H1 (cell line): Measurements from ENCODE around the gene CD81. TPM values are rescaled to one million over a fixed set of nuclear protein-coding genes. Genes with fewer than 3 reads are reported as not detected.

Experiments used
- BCL11A ChIP-seq, 2 experiments: IDR thresholded peaks; one replicate each; pipeline ENCODE4 v1.6.1; 2011; ENCODE audit warnings: low read depth in 2 of 2, low read length in 2 of 2, mild to moderate bottlenecking in 2 of 2
- CHD2 ChIP-seq: IDR thresholded peaks from 2 replicates; pipeline ENCODE4 v1.6.1; 2012; ENCODE audit warnings: low read length, improper control_type of control experiment
- GTF2F1 ChIP-seq: IDR thresholded peaks from 2 replicates; pipeline ENCODE4 v1.6.1; 2012; ENCODE audit warnings: low read depth, low read length, improper control_type of control experiment, borderline replicate concordance
- HDAC6 ChIP-seq: IDR thresholded peaks from one replicate; pipeline ENCODE4 v1.7.1; 2012; ENCODE audit warnings: low read depth, mild to moderate bottlenecking, inconsistent platforms, low read length, moderate library complexity
- KDM1A ChIP-seq: fragments of 200-600, 300-600 bp; sonication (generic); IDR thresholded peaks from 2 replicates; pipeline ENCODE4 v1.7.1; 2016; ENCODE audit warnings: mild to moderate bottlenecking, low read length, borderline replicate concordance
- SIRT6 ChIP-seq: IDR thresholded peaks from one replicate; pipeline ENCODE4 v1.7.1; 2012; ENCODE audit warnings: low read length, inconsistent platforms
- polyA plus RNA-seq, 7 experiments: library from polyadenylated mRNA; depleted of rRNA in 3 of 7; stranded (reverse) in 5 of 7; unstranded in 2 of 7; fragments of >200 nt in 5 of 7; fragments of 200-250 nt in 2 of 7; gene quantifications; 1 replicate in 5 of 7; 2 replicates in 1 of 7; 4 replicates in 1 of 7; pipeline versions ENCODE4 v1.2.1 to v1.2.3, GENCODE V29; 2011 to 2013; ENCODE audit warnings: missing spikeins in 2 of 7, mixed read lengths in 2 of 7
- total RNA-seq: library from RNA; stranded (reverse); fragmentation: NEBNext Ultra II Directional; extraction: Animal tissue kit (Norgen Biotek cat#: 25700); gene quantifications from 2 replicates; pipeline ENCODE4 v1.2.1, GENCODE V29; 2021
- TF ChIP-seq, protein P1 (sequence below): IDR thresholded peaks from 2 replicates; pipeline ENCODE4 v1.6.1; 2012; ENCODE audit warnings: inconsistent platforms

The CD81 gene
- total and polyA plus RNA-seq, 2 of the 8 experiments (the other 6 are each of a cell fraction or from before 2014, with no cell fraction given), result 238 to 309 TPM

DNA sequence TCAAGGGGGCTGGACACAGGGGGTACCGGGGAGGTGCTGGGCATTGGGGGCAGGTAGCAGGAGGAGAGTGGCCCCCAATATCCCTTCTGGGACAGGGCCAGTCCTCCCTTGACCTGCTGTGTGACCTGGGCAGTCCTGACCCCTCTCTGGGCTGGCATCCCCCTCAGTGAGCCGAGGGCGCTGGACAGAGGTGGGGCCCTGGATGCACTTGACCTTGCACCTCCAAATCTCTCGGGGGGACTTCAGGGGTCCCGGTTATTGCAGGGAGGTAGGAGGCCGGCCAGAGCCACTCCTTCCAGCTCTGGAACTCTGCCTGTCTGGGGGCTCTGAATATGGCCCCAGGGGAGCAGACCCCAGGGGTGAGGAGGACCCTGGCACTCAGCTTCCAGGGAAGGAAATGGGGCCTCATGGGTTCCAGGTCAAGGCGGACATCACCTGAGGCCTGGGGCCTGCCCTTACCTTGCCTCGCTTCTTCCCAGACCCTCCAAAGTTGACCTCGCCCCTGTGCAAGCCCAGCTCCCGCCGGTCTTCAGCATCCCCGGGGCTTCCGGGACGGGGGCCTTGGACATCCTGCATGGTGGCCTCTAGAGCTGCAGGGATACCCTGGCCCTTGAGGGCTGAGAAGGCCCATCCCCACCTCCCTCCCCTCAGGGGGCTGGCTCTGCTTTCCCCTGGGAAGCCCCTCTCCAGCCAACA lies 45.5 kb downstream of the CD81 start (continued):
- TF ChIP-seq SIRT6 (no peak), KDM1A (no peak), HDAC6 (no peak), BCL11A (IDR thresholded peaks at IDR 0.05; ENCODE audit: low read depth in 2 of 2, low read length in 2 of 2) (no peak), GTF2F1 (no peak), CHD2 (no peak)
- TF ChIP-seq, protein P1, sequence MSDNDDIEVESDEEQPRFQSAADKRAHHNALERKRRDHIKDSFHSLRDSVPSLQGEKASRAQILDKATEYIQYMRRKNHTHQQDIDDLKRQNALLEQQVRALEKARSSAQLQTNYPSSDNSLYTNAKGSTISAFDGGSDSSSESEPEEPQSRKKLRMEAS, result no peak
